Activated CD8-positive, alpha-beta memory T cell treated with anti-CD3 and anti-CD28 coated beads, Interleukin-2, amount 50 U/mL, for 24 hours (primary cell): ENCODE results near the gene MICAL2.

ENCODE experiments used
- DNase-seq: peaks from one replicate; pipeline ENCODE4 v3.0.0-alpha.2; 2020; ENCODE audit errors: extremely low read depth

MICAL2 gene

GRCh38 chr11:12171921-12172320 is 61.5 kb downstream of the MICAL2 start:
- DNase-seq = no peak

GRCh38 chr11:12172493-12173013 is 62.2 kb downstream of the MICAL2 start:
- DNase-seq = no peak

GRCh38 chr11:12173111-12173510 is 62.7 kb downstream of the MICAL2 start:
- DNase-seq = no peak

- DNase-seq = no peak
Measured at GRCh38 chr11:12174128-12174476, 63.7 kb downstream of the MICAL2 start.

- no peak for DNase-seq
Measured at GRCh38 chr11:12174477-12175143, 64.2 kb downstream of the MICAL2 start.

GRCh38 chr11:12175694-12176241 is 65.4 kb downstream of the MICAL2 start:
- DNase-seq = no peak

GRCh38 chr11:12176410-12176809 is 66.0 kb downstream of the MICAL2 start:
- DNase-seq = no peak

GRCh38 chr11:12177739-12178338 is 67.4 kb downstream of the MICAL2 start:
- no peak for DNase-seq

GRCh38 chr11:12179019-12179418 is 68.6 kb downstream of the MICAL2 start:
- DNase-seq = no peak

- DNase-seq = no peak
Measured at GRCh38 chr11:12179531-12179930, 69.1 kb downstream of the MICAL2 start.

- DNase-seq = no peak
Measured at GRCh38 chr11:12180257-12181205, 70.1 kb downstream of the MICAL2 start.

GRCh38 chr11:12182302-12182675 is 71.9 kb downstream of the MICAL2 start:
- no peak for DNase-seq

- no peak for DNase-seq
Measured at GRCh38 chr11:12182676-12183541, 72.5 kb downstream of the MICAL2 start.

- no peak for DNase-seq
Measured at GRCh38 chr11:12183827-12184620, 73.6 kb downstream of the MICAL2 start.

GRCh38 chr11:12184699-12185098 is 74.3 kb downstream of the MICAL2 start:
- DNase-seq = no peak

GRCh38 chr11:12185106-12185690 is 74.8 kb downstream of the MICAL2 start:
- no peak for DNase-seq

GRCh38 chr11:12185914-12186313 is 75.5 kb downstream of the MICAL2 start:
- no peak for DNase-seq

GRCh38 chr11:12186701-12187100 is 76.3 kb downstream of the MICAL2 start:
- DNase-seq = no peak

GRCh38 chr11:12187399-12187798 is 77.0 kb downstream of the MICAL2 start:
- no peak for DNase-seq
